Lower leg skin (tissue), 3 donors: Measurements from ENCODE around the gene PPP4R2.
"Not testable (repeated sequence)": the region's sequence is repeated elsewhere in the genome, so short reads cannot be mapped to it uniquely, and the experiment has no call there.

Experiments used
- CTCF ChIP-seq, 3 donors: fragments of 450-650 bp; IDR thresholded peaks; one replicate each; pipeline ENCODE4 v1.5.1; 2016; ENCODE audit warnings: antibody characterized with exemption in 3 of 3, mild to moderate bottlenecking in 3 of 3, moderate library complexity in 2 of 3
- POLR2A ChIP-seq, 2 donors: fragments of 450-650 bp; IDR thresholded peaks; one replicate each; pipeline ENCODE4 v1.6.1; 2016 to 2017; ENCODE audit warnings: antibody characterized with exemption in 2 of 2, mild to moderate bottlenecking in 1 of 2, moderate library complexity in 1 of 2

DNA sequence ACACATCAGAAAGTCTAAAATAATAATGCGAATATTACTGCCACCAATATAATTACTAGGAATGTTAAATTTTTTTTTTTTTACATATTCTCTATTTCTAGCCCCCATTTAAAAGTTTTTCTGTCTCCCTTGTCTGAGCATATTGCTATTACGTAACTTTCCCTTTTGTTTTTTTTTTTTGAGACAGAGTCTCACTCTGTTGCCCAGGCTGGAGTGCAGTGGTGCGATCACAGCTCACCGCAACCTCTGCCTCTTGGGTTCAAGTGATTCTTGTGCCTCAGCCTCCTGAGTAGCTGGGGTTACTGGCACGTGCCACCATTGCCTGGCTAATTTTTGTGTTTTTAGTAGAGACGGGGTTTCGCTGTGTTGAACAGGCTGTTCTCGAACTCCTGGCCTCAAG is 6.4 kb downstream of the PPP4R2 start:
- not testable (repeated sequence) for TF ChIP-seq CTCF, POLR2A (IDR thresholded peaks at IDR 0.05)
